ENCODE measurements around the gene PARVA. TPM values are rescaled to one million over a fixed set of nuclear protein-coding genes. Genes with fewer than 3 reads are reported as not detected.

The PARVA gene
- total RNA-seq, 4 donors from 2014 or later = 52.9 to 188 (median 66.5) TPM

DNA sequence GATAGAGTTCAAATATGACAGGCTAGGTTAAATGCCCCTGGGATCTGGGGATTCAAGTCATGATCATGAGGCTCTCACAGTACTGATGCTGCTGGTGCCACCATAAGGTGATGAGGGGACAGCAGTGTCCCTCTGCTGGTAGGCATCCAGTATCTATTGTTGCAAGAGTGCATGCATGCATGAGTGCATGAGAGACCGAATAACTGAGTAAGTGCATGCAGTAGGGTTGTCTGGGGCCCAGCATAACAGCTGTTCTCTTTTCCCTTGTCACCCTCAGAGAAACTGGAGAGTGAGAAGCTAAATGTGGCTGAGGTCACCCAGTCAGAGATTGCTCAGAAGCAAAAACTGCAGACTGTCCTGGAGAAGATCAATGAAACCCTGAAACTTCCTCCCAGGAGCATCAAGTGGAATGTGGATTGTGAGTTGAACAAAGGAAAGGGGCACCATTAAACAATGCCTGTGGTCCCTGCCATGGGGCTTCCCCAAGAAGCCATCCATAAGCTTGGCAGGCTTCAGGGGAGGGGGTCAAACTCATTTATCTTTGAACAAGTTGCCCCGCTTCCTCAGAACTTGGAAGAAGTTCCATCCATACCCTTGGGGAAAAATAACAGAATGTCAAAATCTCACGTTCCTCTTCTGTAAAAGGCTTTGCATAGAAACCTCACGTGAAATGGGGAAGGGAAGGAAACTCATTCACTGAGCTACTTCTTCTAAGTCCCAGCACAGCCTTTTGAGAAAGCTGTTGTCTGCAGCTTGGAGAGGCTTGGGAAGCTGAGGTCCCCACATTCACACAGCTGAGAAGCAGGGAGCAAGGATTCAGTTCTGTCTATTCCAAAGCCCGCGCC, 119.0 kb downstream of the PARVA start:
- H3K27ac ChIP-seq = no peak overlapping the region
- H3K27me3 ChIP-seq = no peaks in the 10 kb centered on the region
- no peak overlapping the region for H3K4me3 ChIP-seq
- no peak for TF ChIP-seq POLR2A (IDR thresholded peaks at IDR 0.05)
- TF ChIP-seq, protein P1, sequence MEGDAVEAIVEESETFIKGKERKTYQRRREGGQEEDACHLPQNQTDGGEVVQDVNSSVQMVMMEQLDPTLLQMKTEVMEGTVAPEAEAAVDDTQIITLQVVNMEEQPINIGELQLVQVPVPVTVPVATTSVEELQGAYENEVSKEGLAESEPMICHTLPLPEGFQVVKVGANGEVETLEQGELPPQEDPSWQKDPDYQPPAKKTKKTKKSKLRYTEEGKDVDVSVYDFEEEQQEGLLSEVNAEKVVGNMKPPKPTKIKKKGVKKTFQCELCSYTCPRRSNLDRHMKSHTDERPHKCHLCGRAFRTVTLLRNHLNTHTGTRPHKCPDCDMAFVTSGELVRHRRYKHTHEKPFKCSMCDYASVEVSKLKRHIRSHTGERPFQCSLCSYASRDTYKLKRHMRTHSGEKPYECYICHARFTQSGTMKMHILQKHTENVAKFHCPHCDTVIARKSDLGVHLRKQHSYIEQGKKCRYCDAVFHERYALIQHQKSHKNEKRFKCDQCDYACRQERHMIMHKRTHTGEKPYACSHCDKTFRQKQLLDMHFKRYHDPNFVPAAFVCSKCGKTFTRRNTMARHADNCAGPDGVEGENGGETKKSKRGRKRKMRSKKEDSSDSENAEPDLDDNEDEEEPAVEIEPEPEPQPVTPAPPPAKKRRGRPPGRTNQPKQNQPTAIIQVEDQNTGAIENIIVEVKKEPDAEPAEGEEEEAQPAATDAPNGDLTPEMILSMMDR (IDR thresholded peaks at IDR 0.05) = no peak
- DNase-seq = no peak
- H3K9me3 ChIP-seq = no peaks in the 10 kb centered on the region
- H3K36me3 ChIP-seq = no peaks in the 10 kb centered on the region
- H3K4me1 ChIP-seq = no peaks in the 10 kb centered on the region
- intact Hi-C loops (cut with DNase I; ENCODE audit: low total_unique reads) = no loop called here

DNA sequence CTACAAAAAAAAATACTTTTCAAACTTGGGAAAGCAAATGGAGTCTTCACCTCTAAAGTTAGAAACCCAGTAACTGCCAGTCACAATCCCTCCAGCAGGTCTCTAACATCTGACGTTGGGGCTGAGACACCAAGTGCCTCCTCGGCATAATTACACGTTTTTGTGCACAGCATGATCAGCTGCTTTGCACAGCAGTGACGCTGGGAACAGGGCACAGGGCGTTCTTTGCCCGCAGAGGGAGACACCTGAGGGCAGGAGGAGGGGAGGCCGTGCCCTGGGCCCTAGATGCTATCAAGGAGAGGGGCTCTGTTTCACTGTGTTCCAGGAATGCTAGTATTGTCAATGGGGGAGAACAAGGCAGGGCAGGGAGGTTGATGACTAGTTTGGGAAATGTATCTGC, 120.1 kb downstream of the PARVA start:
- no peak for TF ChIP-seq POLR2A (IDR thresholded peaks at IDR 0.05)
- TF ChIP-seq, protein P1 (IDR thresholded peaks at IDR 0.05) = no peak
- no peak overlapping the region for H3K4me3 ChIP-seq
- H3K36me3 ChIP-seq = no peaks in the 10 kb centered on the region
- intact Hi-C loops (cut with DNase I; ENCODE audit: low total_unique reads) = no loop called here
- no peaks in the 10 kb centered on the region for H3K4me1 ChIP-seq
- H3K9me3 ChIP-seq = no peaks in the 10 kb centered on the region
- H3K27me3 ChIP-seq = no peaks in the 10 kb centered on the region
- H3K27ac ChIP-seq = no peak overlapping the region
- no peak for DNase-seq

DNA sequence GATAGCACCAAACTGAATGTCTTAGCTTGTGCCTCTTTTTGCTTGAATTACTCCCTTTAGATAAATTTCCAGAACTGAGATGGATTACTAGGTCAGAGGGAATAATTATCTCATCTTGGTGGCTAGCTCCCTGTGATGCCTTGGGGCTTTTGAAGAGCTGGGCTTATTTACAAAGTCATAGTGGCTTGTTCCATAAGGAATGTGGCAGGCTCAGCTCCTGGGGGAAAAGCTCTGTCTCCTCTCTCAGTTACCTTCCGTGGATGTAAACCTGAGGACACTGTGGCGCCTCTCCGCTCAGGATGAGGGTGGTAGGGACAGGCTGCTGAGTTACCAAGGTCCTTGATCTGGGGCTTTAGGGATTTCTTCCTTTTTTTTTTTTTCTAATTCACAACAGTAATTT, 121.7 kb downstream of the PARVA start:
- TF ChIP-seq, protein P1 (IDR thresholded peaks at IDR 0.05) = no peak
- TF ChIP-seq POLR2A (IDR thresholded peaks at IDR 0.05) = no peak
- no peak for DNase-seq
- Histone ChIP-seq H3K9me3 (no peaks in the 10 kb centered on the region), H3K27me3 (no peaks in the 10 kb centered on the region), H3K4me3 (no peak overlapping the region), H3K36me3 (no peaks in the 10 kb centered on the region), H3K4me1 (no peaks in the 10 kb centered on the region), H3K27ac (no peak overlapping the region)
- intact Hi-C loops (cut with DNase I; ENCODE audit: low total_unique reads) = no loop called here

DNA sequence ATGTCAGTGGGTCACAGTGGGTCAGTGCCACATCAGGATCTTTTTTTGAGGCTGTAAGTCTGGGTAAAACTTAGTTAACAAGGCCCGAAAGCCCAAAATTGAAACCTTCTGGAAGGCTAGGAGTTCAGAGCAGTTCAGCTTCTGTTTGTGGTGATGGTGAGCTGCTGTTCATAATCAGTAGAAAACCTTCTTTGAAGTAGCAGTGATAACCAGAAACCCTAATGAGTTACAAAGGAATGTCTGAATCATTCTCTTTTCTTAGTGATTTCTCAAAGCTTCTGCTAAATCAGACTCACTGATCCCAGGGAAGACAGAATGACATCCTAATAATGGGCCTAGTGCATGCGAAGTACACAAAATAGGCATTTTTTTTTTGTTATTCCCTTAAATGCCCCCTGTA, 124.7 kb downstream of the PARVA start:
- no peaks in the 10 kb centered on the region for H3K4me1 ChIP-seq

DNA sequence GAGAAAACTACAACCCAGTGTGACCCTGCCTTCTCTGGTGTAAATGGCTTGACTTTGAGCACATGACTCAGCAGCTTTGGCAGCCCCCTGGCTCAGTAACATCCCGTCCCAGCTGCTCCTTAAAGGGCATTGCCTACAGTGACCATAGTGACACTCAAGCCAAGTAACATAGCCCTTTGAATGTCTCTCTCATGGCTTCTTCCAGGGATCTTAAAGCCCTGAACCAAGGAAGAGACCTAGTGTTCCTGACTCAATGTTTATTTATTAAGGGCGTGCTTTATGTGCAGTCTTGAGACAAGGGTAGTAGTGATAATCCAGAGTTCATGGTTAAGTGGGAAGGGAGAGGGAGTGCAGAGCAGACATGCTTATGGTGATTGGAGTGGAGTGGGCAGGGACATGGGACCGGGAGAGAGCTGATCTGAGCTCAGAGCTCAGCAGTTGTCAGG, 125.7 kb downstream of the PARVA start:
- Histone ChIP-seq H3K27ac (peak overlapping the region; percentile 42 to 48), H3K36me3 (no peaks in the 10 kb centered on the region), H3K4me1 (peaks cover 0 to 4% of the 10 kb centered on the region in 2 donors), H3K27me3 (no peaks in the 10 kb centered on the region), H3K4me3 (no peak overlapping the region), H3K9me3 (no peaks in the 10 kb centered on the region)
- no peak for DNase-seq
- intact Hi-C loops (cut with DNase I; ENCODE audit: low total_unique reads) = no loop called here
- TF ChIP-seq, protein P1 (IDR thresholded peaks at IDR 0.05) = no peak
- no peak for TF ChIP-seq POLR2A (IDR thresholded peaks at IDR 0.05)

More for the DNA sequence above, 124.7 kb downstream of the PARVA start:
- intact Hi-C loops (cut with DNase I; ENCODE audit: low total_unique reads) = no loop called here
- no peak for DNase-seq
- Histone ChIP-seq H3K9me3 (no peaks in the 10 kb centered on the region), H3K27me3 (no peaks in the 10 kb centered on the region), H3K27ac (peak overlapping the region; percentile 42 to 48), H3K36me3 (no peaks in the 10 kb centered on the region), H3K4me3 (no peak overlapping the region)
- TF ChIP-seq, protein P1 (IDR thresholded peaks at IDR 0.05) = no peak
- TF ChIP-seq POLR2A (IDR thresholded peaks at IDR 0.05) = no peak
